Femur (tissue), 1 donor: ENCODE measurements around the gene ASCC1.
"Not testable (repeated sequence)": the region's sequence is repeated elsewhere in the genome, so short reads cannot be mapped to it uniquely, and the experiment has no call there.

Experiments used
- DNase-seq: peaks from one replicate; pipeline ENCODE4 v3.0.0-alpha.2; 2017

ASCC1 gene

GRCh38 chr10:72167118-72167517 lies 49.0 kb downstream of the ASCC1 start:
- DNase-seq: no peak

- no peak for DNase-seq
Measured at GRCh38 chr10:72164617-72165016, 51.5 kb downstream of the ASCC1 start.

GRCh38 chr10:72162978-72163377 lies 53.1 kb downstream of the ASCC1 start:
- no peak for DNase-seq

- no peak for DNase-seq
Measured at GRCh38 chr10:72158176-72158575, 57.9 kb downstream of the ASCC1 start.

GRCh38 chr10:72156223-72156622 lies 59.9 kb downstream of the ASCC1 start:
- no peak for DNase-seq

- DNase-seq: no peak
Measured at GRCh38 chr10:72152286-72152685, 63.8 kb downstream of the ASCC1 start.

- DNase-seq: not testable (repeated sequence)
Measured at GRCh38 chr10:72150746-72151478, 65.2 kb downstream of the ASCC1 start.

GRCh38 chr10:72147324-72147584 lies 68.8 kb downstream of the ASCC1 start:
- DNase-seq: not testable (repeated sequence)

GRCh38 chr10:72146559-72147323 lies 69.3 kb downstream of the ASCC1 start:
- DNase-seq: no peak

GRCh38 chr10:72146071-72146470 lies 70.0 kb downstream of the ASCC1 start:
- no peak for DNase-seq

- DNase-seq: no peak
Measured at GRCh38 chr10:72145657-72146056, 70.4 kb downstream of the ASCC1 start.

GRCh38 chr10:72140850-72141249 lies 75.2 kb downstream of the ASCC1 start:
- DNase-seq: no peak

- no peak for DNase-seq
Measured at GRCh38 chr10:72140174-72140573, 75.9 kb downstream of the ASCC1 start.

GRCh38 chr10:72137583-72137982 lies 78.5 kb downstream of the ASCC1 start:
- no peak for DNase-seq

- DNase-seq: not testable (repeated sequence)
Measured at GRCh38 chr10:72136225-72136624, 79.9 kb downstream of the ASCC1 start.

GRCh38 chr10:72134785-72135767 lies 81.0 kb downstream of the ASCC1 start:
- no peak for DNase-seq

- no peak for DNase-seq
Measured at GRCh38 chr10:72133517-72133916, 82.6 kb downstream of the ASCC1 start.

GRCh38 chr10:72132854-72133253 lies 83.2 kb downstream of the ASCC1 start:
- no peak for DNase-seq

- no peak for DNase-seq
Measured at GRCh38 chr10:72127571-72127970, 88.5 kb downstream of the ASCC1 start.

GRCh38 chr10:72126872-72127232 lies 89.2 kb downstream of the ASCC1 start:
- DNase-seq: no peak

- DNase-seq: no peak
Measured at GRCh38 chr10:72126184-72126871, 89.7 kb downstream of the ASCC1 start.

GRCh38 chr10:72124989-72125388 lies 91.1 kb downstream of the ASCC1 start:
- DNase-seq: no peak

GRCh38 chr10:72124381-72124780 lies 91.7 kb downstream of the ASCC1 start:
- no peak for DNase-seq
